NCI-H446 (cell line): ENCODE data around the gene NEK9.

Experiments used
- DNase-seq, 2 experiments: peaks; one replicate each; lab custom pipeline; 2025; lab: John Stamatoyannopoulos, UW

NEK9 gene

GRCh38 chr14:75030147-75030546 is 96.7 kb downstream of the NEK9 start:
- no peak for DNase-seq
